HepG2 (cell line): ENCODE results near the gene SDC4. TPM values are rescaled to one million over a fixed set of nuclear protein-coding genes. Genes with fewer than 3 reads are reported as not detected.

Experiments used
- ATF7 ChIP-seq, 2 experiments: fragments of 450-650 bp in 1 of 2; sonication (generic) in 1 of 2; formaldehyde crosslinking in 1 of 2; IDR thresholded peaks; 2 replicates each; pipeline versions ENCODE4 v1.4.0 to v1.6.1; 2016 to 2020; ENCODE audit warnings: antibody characterized with exemption in 1 of 2, mild to moderate bottlenecking in 1 of 2, missing genetic modification reagents in 1 of 2
- ESRRA ChIP-seq: sonication (generic); formaldehyde crosslinking; IDR thresholded peaks from 2 replicates; pipeline ENCODE4 v1.5.1; 2020; ENCODE audit warnings: mild to moderate bottlenecking, low read depth, missing genetic modification reagents
- MIER3 ChIP-seq: IDR thresholded peaks from 2 replicates; pipeline ENCODE4 v1.6.1; 2016; ENCODE audit warnings: missing compliant biosample characterization, borderline replicate concordance
- NFYB ChIP-seq: sonication (generic); formaldehyde crosslinking; IDR thresholded peaks from 2 replicates; pipeline ENCODE4 v1.4.0; 2020; ENCODE audit warnings: missing genetic modification reagents
- SYNCRIP ChIP-seq: fragments of 200-400 bp; formaldehyde crosslinking; IDR thresholded peaks from 2 replicates; pipeline ENCODE4 v1.6.1; 2018; ENCODE audit warnings: mild to moderate bottlenecking, low read depth, low read length; ENCODE audit not compliant: insufficient read depth
- TAF1 ChIP-seq: sonication (generic); formaldehyde crosslinking; IDR thresholded peaks from 2 replicates; pipeline ENCODE4 v1.4.0; 2020; ENCODE audit warnings: missing genetic modification reagents
- ZNF138 ChIP-seq: sonication (generic); formaldehyde crosslinking; IDR thresholded peaks from 2 replicates; pipeline ENCODE4 v1.5.0; 2020; ENCODE audit warnings: mild to moderate bottlenecking, low read depth, missing genetic modification reagents
- ZNF446 ChIP-seq: sonication (generic); formaldehyde crosslinking; IDR thresholded peaks from 2 replicates; pipeline ENCODE4 v1.5.0; 2020; ENCODE audit warnings: mild to moderate bottlenecking, missing genetic modification reagents
- ZNF703 ChIP-seq: sonication (generic); formaldehyde crosslinking; IDR thresholded peaks from 2 replicates; pipeline ENCODE4 v1.5.1; 2020; ENCODE audit warnings: missing genetic modification reagents, mild to moderate bottlenecking, moderate library complexity, borderline replicate concordance
- ZNF761 ChIP-seq: sonication (generic); formaldehyde crosslinking; conservative IDR thresholded peaks from 2 replicates; pipeline ENCODE4 v1.4.0; 2020; ENCODE audit warnings: mild to moderate bottlenecking, missing genetic modification reagents
- polyA plus RNA-seq, 8 experiments: library from polyadenylated mRNA; depleted of rRNA in 3 of 8; stranded (reverse) in 7 of 8; unstranded in 1 of 8; fragments of >200 nt; fragmentation: Illumina TruSeq in 4 of 8; extraction: Trizol in 4 of 8; gene quantifications; 2 replicates each; pipeline versions ENCODE4 v1.2.1 to v1.2.3, GENCODE V29; 2011 to 2016; ENCODE audit warnings: low read depth in 4 of 8, missing spikeins in 1 of 8, mixed read lengths in 1 of 8; ENCODE audit not compliant: insufficient read depth in 1 of 8
- total RNA-seq, 5 experiments: library from RNA; depleted of rRNA; stranded (reverse); fragments of >200 nt; fragmentation: Illumina TruSeq; extraction: Trizol; gene quantifications; 2 replicates each; pipeline ENCODE4 v1.2.3, GENCODE V29; 2016; ENCODE audit warnings: low read depth in 1 of 5
- TF ChIP-seq, protein P1 (sequence below): sonication (generic); formaldehyde crosslinking; IDR thresholded peaks from 2 replicates; pipeline ENCODE4 v1.4.0; 2020; ENCODE audit warnings: missing genetic modification reagents
- TF ChIP-seq, protein P2 (sequence below): sonication (generic); formaldehyde crosslinking; IDR thresholded peaks from 2 replicates; pipeline ENCODE4 v1.5.1; 2020; ENCODE audit warnings: mild to moderate bottlenecking, missing genetic modification reagents, borderline replicate concordance
- TF ChIP-seq, protein P3 (sequence below): sonication (generic); formaldehyde crosslinking; IDR thresholded peaks from 2 replicates; pipeline ENCODE4 v1.5.1; 2020; ENCODE audit warnings: mild to moderate bottlenecking, missing genetic modification reagents, borderline replicate concordance
- TF ChIP-seq, protein P4 (sequence below): sonication (generic); formaldehyde crosslinking; IDR thresholded peaks from 2 replicates; pipeline ENCODE4 v1.4.0; 2020; ENCODE audit warnings: missing genetic modification reagents; ENCODE audit errors: not compliant biosample characterization

Gene SDC4
- total and polyA plus RNA-seq, 2 of the 13 experiments (the other 11 are each of a cell fraction or from before 2014, with no cell fraction given) = 49.0 to 65.1 TPM

DNA sequence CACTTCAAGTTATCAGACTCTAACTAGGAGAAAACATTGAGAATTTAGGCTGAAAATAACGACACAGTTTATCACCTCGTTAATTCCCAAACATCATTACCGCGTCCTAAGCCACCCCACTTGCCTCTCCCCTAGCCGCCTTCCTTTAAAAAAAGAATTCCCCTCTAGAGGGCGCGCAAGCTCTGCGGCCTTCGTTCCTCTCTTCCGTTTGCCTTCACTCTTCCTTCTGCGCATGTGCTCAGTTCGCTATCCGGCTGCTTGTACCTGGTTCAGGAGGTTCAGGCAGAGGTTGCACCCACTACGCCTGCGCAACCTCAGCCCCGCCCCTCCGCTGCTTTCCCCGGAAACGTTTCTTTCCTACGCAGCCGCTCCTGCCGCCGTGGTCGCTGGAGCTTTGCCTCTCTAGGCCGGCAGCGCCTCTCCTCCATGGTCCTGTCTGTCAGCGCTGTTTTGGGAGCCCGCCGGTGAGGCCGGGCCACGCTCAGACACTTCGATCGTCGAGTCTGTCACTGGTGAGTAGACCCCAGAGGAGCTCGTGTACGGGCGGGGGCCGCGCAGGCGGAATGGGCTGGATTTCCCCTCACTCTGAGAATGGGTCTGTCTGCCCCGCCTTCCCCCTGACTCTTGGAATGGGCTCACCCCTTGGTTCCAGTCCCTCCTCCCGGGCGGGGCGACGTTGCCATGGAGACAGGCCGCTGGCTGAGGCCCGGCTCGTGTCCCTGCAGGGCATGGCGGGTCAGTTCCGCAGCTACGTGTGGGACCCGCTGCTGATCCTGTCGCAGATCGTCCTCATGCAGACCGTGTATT, 14.8 kb upstream of the SDC4 start, which contains the start of gene SYS1 (continued):
- TF ChIP-seq, protein P1, sequence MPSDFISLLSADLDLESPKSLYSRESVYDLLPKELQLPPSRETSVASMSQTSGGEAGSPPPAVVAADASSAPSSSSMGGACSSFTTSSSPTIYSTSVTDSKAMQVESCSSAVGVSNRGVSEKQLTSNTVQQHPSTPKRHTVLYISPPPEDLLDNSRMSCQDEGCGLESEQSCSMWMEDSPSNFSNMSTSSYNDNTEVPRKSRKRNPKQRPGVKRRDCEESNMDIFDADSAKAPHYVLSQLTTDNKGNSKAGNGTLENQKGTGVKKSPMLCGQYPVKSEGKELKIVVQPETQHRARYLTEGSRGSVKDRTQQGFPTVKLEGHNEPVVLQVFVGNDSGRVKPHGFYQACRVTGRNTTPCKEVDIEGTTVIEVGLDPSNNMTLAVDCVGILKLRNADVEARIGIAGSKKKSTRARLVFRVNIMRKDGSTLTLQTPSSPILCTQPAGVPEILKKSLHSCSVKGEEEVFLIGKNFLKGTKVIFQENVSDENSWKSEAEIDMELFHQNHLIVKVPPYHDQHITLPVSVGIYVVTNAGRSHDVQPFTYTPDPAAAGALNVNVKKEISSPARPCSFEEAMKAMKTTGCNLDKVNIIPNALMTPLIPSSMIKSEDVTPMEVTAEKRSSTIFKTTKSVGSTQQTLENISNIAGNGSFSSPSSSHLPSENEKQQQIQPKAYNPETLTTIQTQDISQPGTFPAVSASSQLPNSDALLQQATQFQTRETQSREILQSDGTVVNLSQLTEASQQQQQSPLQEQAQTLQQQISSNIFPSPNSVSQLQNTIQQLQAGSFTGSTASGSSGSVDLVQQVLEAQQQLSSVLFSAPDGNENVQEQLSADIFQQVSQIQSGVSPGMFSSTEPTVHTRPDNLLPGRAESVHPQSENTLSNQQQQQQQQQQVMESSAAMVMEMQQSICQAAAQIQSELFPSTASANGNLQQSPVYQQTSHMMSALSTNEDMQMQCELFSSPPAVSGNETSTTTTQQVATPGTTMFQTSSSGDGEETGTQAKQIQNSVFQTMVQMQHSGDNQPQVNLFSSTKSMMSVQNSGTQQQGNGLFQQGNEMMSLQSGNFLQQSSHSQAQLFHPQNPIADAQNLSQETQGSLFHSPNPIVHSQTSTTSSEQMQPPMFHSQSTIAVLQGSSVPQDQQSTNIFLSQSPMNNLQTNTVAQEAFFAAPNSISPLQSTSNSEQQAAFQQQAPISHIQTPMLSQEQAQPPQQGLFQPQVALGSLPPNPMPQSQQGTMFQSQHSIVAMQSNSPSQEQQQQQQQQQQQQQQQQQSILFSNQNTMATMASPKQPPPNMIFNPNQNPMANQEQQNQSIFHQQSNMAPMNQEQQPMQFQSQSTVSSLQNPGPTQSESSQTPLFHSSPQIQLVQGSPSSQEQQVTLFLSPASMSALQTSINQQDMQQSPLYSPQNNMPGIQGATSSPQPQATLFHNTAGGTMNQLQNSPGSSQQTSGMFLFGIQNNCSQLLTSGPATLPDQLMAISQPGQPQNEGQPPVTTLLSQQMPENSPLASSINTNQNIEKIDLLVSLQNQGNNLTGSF (CRISPR knock-in tag) = peak; percentile 84
- TF ChIP-seq, protein P2, sequence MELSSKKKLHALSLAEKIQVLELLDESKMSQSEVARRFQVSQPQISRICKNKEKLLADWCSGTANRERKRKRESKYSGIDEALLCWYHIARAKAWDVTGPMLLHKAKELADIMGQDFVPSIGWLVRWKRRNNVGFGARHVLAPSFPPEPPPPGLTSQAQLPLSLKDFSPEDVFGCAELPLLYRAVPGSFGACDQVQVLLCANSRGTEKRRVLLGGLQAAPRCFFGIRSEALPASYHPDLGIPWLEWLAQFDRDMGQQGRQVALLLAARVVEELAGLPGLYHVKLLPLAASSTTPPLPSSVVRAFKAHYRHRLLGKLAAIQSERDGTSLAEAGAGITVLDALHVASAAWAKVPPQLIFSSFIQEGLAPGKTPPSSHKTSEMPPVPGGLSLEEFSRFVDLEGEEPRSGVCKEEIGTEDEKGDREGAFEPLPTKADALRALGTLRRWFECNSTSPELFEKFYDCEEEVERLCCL = peak; percentile 93
- TF ChIP-seq MIER3 (CRISPR knock-in tag) = peak; percentile 96
- TF ChIP-seq, protein P3, sequence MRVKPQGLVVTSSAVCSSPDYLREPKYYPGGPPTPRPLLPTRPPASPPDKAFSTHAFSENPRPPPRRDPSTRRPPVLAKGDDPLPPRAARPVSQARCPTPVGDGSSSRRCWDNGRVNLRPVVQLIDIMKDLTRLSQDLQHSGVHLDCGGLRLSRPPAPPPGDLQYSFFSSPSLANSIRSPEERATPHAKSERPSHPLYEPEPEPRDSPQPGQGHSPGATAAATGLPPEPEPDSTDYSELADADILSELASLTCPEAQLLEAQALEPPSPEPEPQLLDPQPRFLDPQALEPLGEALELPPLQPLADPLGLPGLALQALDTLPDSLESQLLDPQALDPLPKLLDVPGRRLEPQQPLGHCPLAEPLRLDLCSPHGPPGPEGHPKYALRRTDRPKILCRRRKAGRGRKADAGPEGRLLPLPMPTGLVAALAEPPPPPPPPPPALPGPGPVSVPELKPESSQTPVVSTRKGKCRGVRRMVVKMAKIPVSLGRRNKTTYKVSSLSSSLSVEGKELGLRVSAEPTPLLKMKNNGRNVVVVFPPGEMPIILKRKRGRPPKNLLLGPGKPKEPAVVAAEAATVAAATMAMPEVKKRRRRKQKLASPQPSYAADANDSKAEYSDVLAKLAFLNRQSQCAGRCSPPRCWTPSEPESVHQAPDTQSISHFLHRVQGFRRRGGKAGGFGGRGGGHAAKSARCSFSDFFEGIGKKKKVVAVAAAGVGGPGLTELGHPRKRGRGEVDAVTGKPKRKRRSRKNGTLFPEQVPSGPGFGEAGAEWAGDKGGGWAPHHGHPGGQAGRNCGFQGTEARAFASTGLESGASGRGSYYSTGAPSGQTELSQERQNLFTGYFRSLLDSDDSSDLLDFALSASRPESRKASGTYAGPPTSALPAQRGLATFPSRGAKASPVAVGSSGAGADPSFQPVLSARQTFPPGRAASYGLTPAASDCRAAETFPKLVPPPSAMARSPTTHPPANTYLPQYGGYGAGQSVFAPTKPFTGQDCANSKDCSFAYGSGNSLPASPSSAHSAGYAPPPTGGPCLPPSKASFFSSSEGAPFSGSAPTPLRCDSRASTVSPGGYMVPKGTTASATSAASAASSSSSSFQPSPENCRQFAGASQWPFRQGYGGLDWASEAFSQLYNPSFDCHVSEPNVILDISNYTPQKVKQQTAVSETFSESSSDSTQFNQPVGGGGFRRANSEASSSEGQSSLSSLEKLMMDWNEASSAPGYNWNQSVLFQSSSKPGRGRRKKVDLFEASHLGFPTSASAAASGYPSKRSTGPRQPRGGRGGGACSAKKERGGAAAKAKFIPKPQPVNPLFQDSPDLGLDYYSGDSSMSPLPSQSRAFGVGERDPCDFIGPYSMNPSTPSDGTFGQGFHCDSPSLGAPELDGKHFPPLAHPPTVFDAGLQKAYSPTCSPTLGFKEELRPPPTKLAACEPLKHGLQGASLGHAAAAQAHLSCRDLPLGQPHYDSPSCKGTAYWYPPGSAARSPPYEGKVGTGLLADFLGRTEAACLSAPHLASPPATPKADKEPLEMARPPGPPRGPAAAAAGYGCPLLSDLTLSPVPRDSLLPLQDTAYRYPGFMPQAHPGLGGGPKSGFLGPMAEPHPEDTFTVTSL (CRISPR knock-in tag) = no peak; the same call in 1 of the 2 replicates
- TF ChIP-seq SYNCRIP = no peak
- peak; percentile 59 for TF ChIP-seq NFYB (CRISPR knock-in tag)
- TF ChIP-seq ZNF138 (CRISPR knock-in tag) = peak; percentile 78; the same call in 1 of the 2 replicates
- TF ChIP-seq ESRRA (CRISPR knock-in tag) = peak; percentile 92
- TF ChIP-seq, protein P4, sequence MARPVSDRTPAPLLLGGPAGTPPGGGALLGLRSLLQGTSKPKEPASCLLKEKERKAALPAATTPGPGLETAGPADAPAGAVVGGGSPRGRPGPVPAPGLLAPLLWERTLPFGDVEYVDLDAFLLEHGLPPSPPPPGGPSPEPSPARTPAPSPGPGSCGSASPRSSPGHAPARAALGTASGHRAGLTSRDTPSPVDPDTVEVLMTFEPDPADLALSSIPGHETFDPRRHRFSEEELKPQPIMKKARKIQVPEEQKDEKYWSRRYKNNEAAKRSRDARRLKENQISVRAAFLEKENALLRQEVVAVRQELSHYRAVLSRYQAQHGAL (CRISPR knock-in tag) = peak; percentile 34
- peak; percentile 96 for TF ChIP-seq TAF1
- peak; percentile 48; the same call in 1 of the 2 replicates for TF ChIP-seq ZNF703
- no peak for TF ChIP-seq ATF7 (IDR thresholded peaks at IDR 0.05)
- peak; percentile 92 for TF ChIP-seq ATF7 (CRISPR knock-in tag; IDR thresholded peaks at IDR 0.05)
- no peak for TF ChIP-seq ZNF446
- TF ChIP-seq ZNF761 (CRISPR knock-in tag) = peak; percentile 98
